HEK293 (cell line): Measurements from ENCODE around the gene PUM2.

ENCODE experiments used
- GLIS1 ChIP-seq: fragments of 450-650 bp; formaldehyde crosslinking; IDR thresholded peaks from 2 replicates; pipeline ENCODE4 v1.5.1; 2016; ENCODE audit warnings: missing biosample characterization, missing genetic modification characterization
- GLIS2 ChIP-seq: fragments of 450-650 bp; formaldehyde crosslinking; IDR thresholded peaks from 2 replicates; pipeline ENCODE4 v1.5.1; 2016; ENCODE audit warnings: missing biosample characterization, missing genetic modification characterization
- KLF1 ChIP-seq: fragments of 450-650 bp; formaldehyde crosslinking; IDR thresholded peaks from 2 replicates; pipeline ENCODE4 v1.5.1; 2016; ENCODE audit warnings: missing biosample characterization, missing genetic modification characterization
- RBAK ChIP-seq: fragments of 450-650 bp; formaldehyde crosslinking; IDR thresholded peaks from 2 replicates; pipeline ENCODE4 v1.5.1; 2016; ENCODE audit warnings: missing biosample characterization, missing genetic modification characterization
- REPIN1 ChIP-seq: fragments of 450-650 bp; formaldehyde crosslinking; IDR thresholded peaks from 2 replicates; pipeline ENCODE4 v1.5.1; 2017; ENCODE audit warnings: missing biosample characterization, missing genetic modification characterization, low read depth
- TCF7L2 ChIP-seq: IDR thresholded peaks from 2 replicates; pipeline ENCODE4 v1.6.1; 2011; ENCODE audit warnings: low read depth, mild to moderate bottlenecking, inconsistent platforms, low read length, moderate library complexity, borderline replicate concordance
- ZBTB6 ChIP-seq: fragments of 450-650 bp; formaldehyde crosslinking; IDR thresholded peaks from 2 replicates; pipeline ENCODE4 v1.5.1; 2017; ENCODE audit warnings: missing biosample characterization, missing genetic modification characterization
- ZFHX2 ChIP-seq: fragments of 450-650 bp; formaldehyde crosslinking; conservative IDR thresholded peaks from 2 replicates; pipeline ENCODE4 v1.5.1; 2016; ENCODE audit warnings: missing biosample characterization, missing genetic modification characterization
- ZFP3 ChIP-seq: fragments of 450-650 bp; formaldehyde crosslinking; IDR thresholded peaks from 2 replicates; pipeline ENCODE4 v1.5.1; 2016; ENCODE audit warnings: low read depth, missing biosample characterization, missing genetic modification characterization
- ZFP69B ChIP-seq: fragments of 450-650 bp; formaldehyde crosslinking; IDR thresholded peaks from 2 replicates; pipeline ENCODE4 v1.5.1; 2016; ENCODE audit warnings: missing biosample characterization, missing genetic modification characterization
- ZNF10 ChIP-seq: fragments of 450-650 bp; formaldehyde crosslinking; IDR thresholded peaks from 2 replicates; pipeline ENCODE4 v1.5.1; 2017; ENCODE audit warnings: missing biosample characterization, missing genetic modification characterization
- ZNF133 ChIP-seq: fragments of 450-650 bp; formaldehyde crosslinking; IDR thresholded peaks from 2 replicates; pipeline ENCODE4 v1.5.1; 2016; ENCODE audit warnings: missing biosample characterization, missing genetic modification characterization
- ZNF138 ChIP-seq: fragments of 450-650 bp; formaldehyde crosslinking; IDR thresholded peaks from 2 replicates; pipeline ENCODE4 v1.5.1; 2016; ENCODE audit warnings: missing biosample characterization, missing genetic modification characterization, borderline replicate concordance
- ZNF18 ChIP-seq: fragments of 450-650 bp; formaldehyde crosslinking; IDR thresholded peaks from 2 replicates; pipeline ENCODE4 v1.5.1; 2016; ENCODE audit warnings: missing biosample characterization, missing genetic modification characterization
- ZNF2 ChIP-seq: fragments of 450-650 bp; formaldehyde crosslinking; IDR thresholded peaks from 2 replicates; pipeline ENCODE4 v1.5.1; 2016; ENCODE audit warnings: missing biosample characterization, missing genetic modification characterization
- ZNF221 ChIP-seq: fragments of 450-650 bp; formaldehyde crosslinking; IDR thresholded peaks from 2 replicates; pipeline ENCODE4 v1.5.1; 2017; ENCODE audit warnings: missing biosample characterization, missing genetic modification characterization, borderline replicate concordance
- ZNF223 ChIP-seq: fragments of 450-650 bp; formaldehyde crosslinking; IDR thresholded peaks from 2 replicates; pipeline ENCODE4 v1.5.1; 2016; ENCODE audit warnings: missing biosample characterization, missing genetic modification characterization
- ZNF23 ChIP-seq: fragments of 450-650 bp; formaldehyde crosslinking; IDR thresholded peaks from 2 replicates; pipeline ENCODE4 v1.5.1; 2016; ENCODE audit warnings: missing biosample characterization, missing genetic modification characterization, borderline replicate concordance
- ZNF24 ChIP-seq: fragments of 450-650 bp; formaldehyde crosslinking; IDR thresholded peaks from 2 replicates; pipeline ENCODE4 v1.5.1; 2016; ENCODE audit warnings: missing biosample characterization, missing genetic modification characterization
- ZNF280C ChIP-seq: fragments of 450-650 bp; formaldehyde crosslinking; IDR thresholded peaks from 2 replicates; pipeline ENCODE4 v1.5.1; 2016; ENCODE audit warnings: missing biosample characterization, missing genetic modification characterization
- ZNF324 ChIP-seq: fragments of 450-650 bp; formaldehyde crosslinking; IDR thresholded peaks from 2 replicates; pipeline ENCODE4 v1.5.1; 2016; ENCODE audit warnings: missing biosample characterization, missing genetic modification characterization
- ZNF354C ChIP-seq: fragments of 450-650 bp; formaldehyde crosslinking; IDR thresholded peaks from 2 replicates; pipeline ENCODE4 v1.5.1; 2016; ENCODE audit warnings: missing biosample characterization, missing genetic modification characterization, low read depth, borderline replicate concordance
- ZNF398 ChIP-seq: fragments of 450-650 bp; formaldehyde crosslinking; IDR thresholded peaks from 2 replicates; pipeline ENCODE4 v1.5.1; 2017; ENCODE audit warnings: missing biosample characterization, missing genetic modification characterization
- ZNF416 ChIP-seq: fragments of 450-650 bp; formaldehyde crosslinking; IDR thresholded peaks from 2 replicates; pipeline ENCODE4 v1.5.1; 2016; ENCODE audit warnings: missing biosample characterization, missing genetic modification characterization
- ZNF423 ChIP-seq: fragments of 450-650 bp; formaldehyde crosslinking; IDR thresholded peaks from 2 replicates; pipeline ENCODE4 v1.5.1; 2016; ENCODE audit warnings: missing biosample characterization, missing genetic modification characterization
- ZNF433 ChIP-seq: fragments of 450-650 bp; formaldehyde crosslinking; IDR thresholded peaks from 2 replicates; pipeline ENCODE4 v1.5.1; 2016; ENCODE audit warnings: missing biosample characterization, missing genetic modification characterization, low read depth
- ZNF555 ChIP-seq: fragments of 450-650 bp; formaldehyde crosslinking; conservative IDR thresholded peaks from 2 replicates; pipeline ENCODE4 v1.5.1; 2017; ENCODE audit warnings: missing biosample characterization, mild to moderate bottlenecking, missing genetic modification characterization, inconsistent platforms
- ZNF558 ChIP-seq: fragments of 450-650 bp; formaldehyde crosslinking; IDR thresholded peaks from 2 replicates; pipeline ENCODE4 v1.5.1; 2016; ENCODE audit warnings: missing biosample characterization, missing genetic modification characterization
- ZNF600 ChIP-seq: fragments of 450-650 bp; formaldehyde crosslinking; IDR thresholded peaks from 2 replicates; pipeline ENCODE4 v1.5.1; 2016; ENCODE audit warnings: missing biosample characterization, missing genetic modification characterization
- ZNF629 ChIP-seq: fragments of 450-650 bp; formaldehyde crosslinking; IDR thresholded peaks from 2 replicates; pipeline ENCODE4 v1.5.1; 2017; ENCODE audit warnings: missing biosample characterization, missing genetic modification characterization
- ZNF654 ChIP-seq: fragments of 450-650 bp; formaldehyde crosslinking; IDR thresholded peaks from 2 replicates; pipeline ENCODE4 v1.5.1; 2016; ENCODE audit warnings: low read depth, missing biosample characterization, missing genetic modification characterization
- ZNF670 ChIP-seq: fragments of 450-650 bp; formaldehyde crosslinking; IDR thresholded peaks from 2 replicates; pipeline ENCODE4 v1.5.1; 2016; ENCODE audit warnings: missing biosample characterization, missing genetic modification characterization, low read depth
- ZNF837 ChIP-seq: fragments of 450-650 bp; formaldehyde crosslinking; IDR thresholded peaks from 2 replicates; pipeline ENCODE4 v1.5.1; 2016; ENCODE audit warnings: missing biosample characterization, missing genetic modification characterization
- ZSCAN4 ChIP-seq: fragments of 450-650 bp; formaldehyde crosslinking; IDR thresholded peaks from 2 replicates; pipeline ENCODE4 v1.5.1; 2017; ENCODE audit warnings: missing biosample characterization, missing genetic modification characterization

PUM2 gene

GRCh38 chr2:20223407-20224163 lies 127.1 kb downstream of the PUM2 start (continued):
- TF ChIP-seq ZNF23 (tag by site-specific recombination) (no peak), ZNF223 (no peak), ZNF10 (tag by site-specific recombination) (no peak), ZNF18 (tag by site-specific recombination) (no peak), ZNF354C (tag by site-specific recombination) (no peak), ZNF558 (tag by site-specific recombination) (no peak), TCF7L2 (no peak), ZNF280C (no peak), ZFHX2 (tag by site-specific recombination) (peak; percentile 69), ZNF324 (tag by site-specific recombination) (no peak), ZNF398 (no peak), ZNF24 (tag by site-specific recombination) (no peak), ZNF555 (tag by site-specific recombination) (no peak), ZNF133 (tag by site-specific recombination) (no peak), ZNF221 (tag by site-specific recombination) (no peak), GLIS1 (tag by site-specific recombination) (no peak), GLIS2 (peak; percentile 36; the same call in 1 of the 2 replicates), ZNF423 (tag by site-specific recombination) (0 out of 2 replicates have a peak, but pooled peaks have one; percentile 11), ZNF837 (tag by site-specific recombination) (no peak), ZNF2 (tag by site-specific recombination) (no peak), ZSCAN4 (tag by site-specific recombination) (no peak), ZFP3 (tag by site-specific recombination) (no peak), ZFP69B (tag by site-specific recombination) (no peak), ZNF433 (tag by site-specific recombination) (no peak), REPIN1 (tag by site-specific recombination) (no peak), RBAK (tag by site-specific recombination) (no peak), ZNF600 (tag by site-specific recombination) (no peak), ZNF654 (tag by site-specific recombination) (no peak), ZNF670 (tag by site-specific recombination) (no peak), KLF1 (tag by site-specific recombination) (no peak; the same call in 1 of the 2 replicates), ZNF138 (no peak), ZNF416 (no peak), ZBTB6 (tag by site-specific recombination) (no peak), ZNF629 (tag by site-specific recombination) (no peak)
